ENCODE data around the gene SNRNP25.

GRCh38 chr16:92431-93339 lies 39.1 kb downstream of the SNRNP25 start:
- TF ChIP-seq CTCF (IDR thresholded peaks at IDR 0.05; ENCODE audit: insufficient read depth, low read length, poor library complexity, severe bottlenecking): no peak
- no peak for TF ChIP-seq EZH2phosphoT487 (conservative IDR thresholded peaks at IDR 0.05; ENCODE audit: low read length)

Data from SU-DHL-6 (cell line).